ENCODE data around the gene TMEM38A. TPM values are rescaled to one million over a fixed set of nuclear protein-coding genes. Genes with fewer than 3 reads are reported as not detected.

TMEM38A gene
- total and polyA plus RNA-seq, 4 donors = 3.1 to 6.2 (median 3.9) TPM

DNA sequence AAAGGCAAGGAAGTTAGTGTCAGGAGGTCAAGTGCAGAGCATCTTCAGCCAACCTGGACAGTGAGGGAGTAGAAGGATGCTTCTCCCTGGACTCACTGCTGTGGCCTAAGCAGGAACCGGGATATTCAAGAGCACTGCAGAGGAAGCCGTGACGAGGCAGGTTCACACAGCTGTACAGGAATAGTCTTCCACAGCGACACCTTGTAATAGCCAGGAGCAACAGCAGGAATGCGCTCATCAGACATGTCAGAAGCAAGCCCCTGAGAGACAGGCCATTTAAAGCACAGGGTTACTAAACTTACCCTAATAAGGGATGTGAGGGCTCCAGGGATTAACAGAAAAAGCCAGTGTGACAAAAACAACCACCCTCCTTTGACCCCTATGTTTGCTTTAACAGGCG lies 29.5 kb upstream of the TMEM38A start:
- 88% methylated on average over 6 of the region's 6 CpGs for WGBS
- peaks cover 6 to 28% (median 20%) of the 10 kb centered on the region in 4 donors for H3K4me1 ChIP-seq (ENCODE audit: control insufficient read depth in 4 of 4, insufficient read depth in 4 of 4, low read length in 3 of 4)
- DNase-seq (ENCODE audit: low spot score) = no peak

DNA sequence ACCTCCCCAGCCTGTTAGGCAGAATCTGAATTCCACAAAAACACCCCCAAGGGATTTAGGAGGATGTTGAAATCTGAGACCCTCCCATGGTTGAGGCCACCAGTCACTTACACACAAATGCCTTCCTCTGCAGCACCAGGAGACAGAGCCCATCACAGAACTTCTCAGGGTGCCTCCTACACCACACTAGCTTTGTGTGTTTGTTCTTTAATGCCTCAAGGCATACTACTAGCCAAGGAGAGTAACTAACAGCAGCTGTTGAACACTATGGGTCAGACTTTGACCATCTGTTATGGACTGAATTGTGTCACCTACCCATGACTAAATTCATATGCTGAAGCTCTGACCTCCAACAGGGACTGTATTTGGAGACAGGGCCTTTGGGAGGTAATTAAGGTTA lies 23.4 kb upstream of the TMEM38A start:
- H3K9ac ChIP-seq (ENCODE audit: low read depth in 1 of 2, low read length in 2 of 2) = no peak overlapping the region
- no peaks in the 10 kb centered on the region for H3K27me3 ChIP-seq (ENCODE audit: control insufficient read depth in 4 of 4, insufficient read depth in 4 of 4, low read length in 3 of 4)
- H3K27ac ChIP-seq (ENCODE audit: low read depth in 1 of 2, low read length in 2 of 2) = no peak overlapping the region
- no peaks in the 10 kb centered on the region for H3K9me3 ChIP-seq (ENCODE audit: control insufficient read depth in 4 of 4, low read length in 3 of 4)
- peaks cover 0 to 8% (median under 1%) of the 10 kb centered on the region in 4 donors for H3K4me1 ChIP-seq (ENCODE audit: control insufficient read depth in 4 of 4, insufficient read depth in 4 of 4, low read length in 3 of 4)
- H3K36me3 ChIP-seq (ENCODE audit: control insufficient read depth in 4 of 4, insufficient read depth in 3 of 4, low read depth in 1 of 4, low read length in 3 of 4) = peaks cover 15 to 31% (median 22%) of the 10 kb centered on the region in 4 donors
- DNase-seq (ENCODE audit: low spot score) = no peak
- TF ChIP-seq, protein P1, sequence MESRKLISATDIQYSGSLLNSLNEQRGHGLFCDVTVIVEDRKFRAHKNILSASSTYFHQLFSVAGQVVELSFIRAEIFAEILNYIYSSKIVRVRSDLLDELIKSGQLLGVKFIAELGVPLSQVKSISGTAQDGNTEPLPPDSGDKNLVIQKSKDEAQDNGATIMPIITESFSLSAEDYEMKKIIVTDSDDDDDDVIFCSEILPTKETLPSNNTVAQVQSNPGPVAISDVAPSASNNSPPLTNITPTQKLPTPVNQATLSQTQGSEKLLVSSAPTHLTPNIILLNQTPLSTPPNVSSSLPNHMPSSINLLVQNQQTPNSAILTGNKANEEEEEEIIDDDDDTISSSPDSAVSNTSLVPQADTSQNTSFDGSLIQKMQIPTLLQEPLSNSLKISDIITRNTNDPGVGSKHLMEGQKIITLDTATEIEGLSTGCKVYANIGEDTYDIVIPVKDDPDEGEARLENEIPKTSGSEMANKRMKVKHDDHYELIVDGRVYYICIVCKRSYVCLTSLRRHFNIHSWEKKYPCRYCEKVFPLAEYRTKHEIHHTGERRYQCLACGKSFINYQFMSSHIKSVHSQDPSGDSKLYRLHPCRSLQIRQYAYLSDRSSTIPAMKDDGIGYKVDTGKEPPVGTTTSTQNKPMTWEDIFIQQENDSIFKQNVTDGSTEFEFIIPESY (IDR thresholded peaks at IDR 0.05) = no peak
- TF ChIP-seq HNF4A (conservative IDR thresholded peaks at IDR 0.05) = peak in 1 of 2 donors; percentile 19
- no peak overlapping the region for H3K4me3 ChIP-seq (ENCODE audit: low read depth in 1 of 3, low read length in 3 of 3)

More for the DNA sequence above, 29.5 kb upstream of the TMEM38A start:
- Histone ChIP-seq H3K4me3 (ENCODE audit: low read depth in 1 of 3, low read length in 3 of 3) (no peak overlapping the region), H3K9ac (ENCODE audit: low read depth in 1 of 2, low read length in 2 of 2) (no peak overlapping the region), H3K27me3 (ENCODE audit: control insufficient read depth in 4 of 4, insufficient read depth in 4 of 4, low read length in 3 of 4) (no peaks in the 10 kb centered on the region), H3K27ac (ENCODE audit: low read depth in 1 of 2, low read length in 2 of 2) (no peak overlapping the region), H3K36me3 (ENCODE audit: control insufficient read depth in 4 of 4, insufficient read depth in 3 of 4, low read depth in 1 of 4, low read length in 3 of 4) (peaks cover 5 to 15% (median 9%) of the 10 kb centered on the region in 4 donors), H3K9me3 (ENCODE audit: control insufficient read depth in 4 of 4, low read length in 3 of 4) (no peaks in the 10 kb centered on the region)
- TF ChIP-seq JUND (IDR thresholded peaks at IDR 0.05) (no peak), RAD21 (IDR thresholded peaks at IDR 0.05) (no peak), SP1 (IDR thresholded peaks at IDR 0.05) (no peak), TAF1 (conservative IDR thresholded peaks at IDR 0.05) (no peak), EGR1 (IDR thresholded peaks at IDR 0.05; ENCODE audit: low read depth in 2 of 2) (no peak), GABPA (IDR thresholded peaks at IDR 0.05 in 1 of 2, conservative IDR thresholded peaks at IDR 0.05 in 1 of 2) (no peak), FOXA2 (IDR thresholded peaks at IDR 0.05) (no peak)
- TF ChIP-seq, protein P2, sequence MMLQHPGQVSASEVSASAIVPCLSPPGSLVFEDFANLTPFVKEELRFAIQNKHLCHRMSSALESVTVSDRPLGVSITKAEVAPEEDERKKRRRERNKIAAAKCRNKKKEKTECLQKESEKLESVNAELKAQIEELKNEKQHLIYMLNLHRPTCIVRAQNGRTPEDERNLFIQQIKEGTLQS (IDR thresholded peaks at IDR 0.05) = no peak
- TF ChIP-seq, protein P1 (IDR thresholded peaks at IDR 0.05) = no peak
- TF ChIP-seq, protein P3, sequence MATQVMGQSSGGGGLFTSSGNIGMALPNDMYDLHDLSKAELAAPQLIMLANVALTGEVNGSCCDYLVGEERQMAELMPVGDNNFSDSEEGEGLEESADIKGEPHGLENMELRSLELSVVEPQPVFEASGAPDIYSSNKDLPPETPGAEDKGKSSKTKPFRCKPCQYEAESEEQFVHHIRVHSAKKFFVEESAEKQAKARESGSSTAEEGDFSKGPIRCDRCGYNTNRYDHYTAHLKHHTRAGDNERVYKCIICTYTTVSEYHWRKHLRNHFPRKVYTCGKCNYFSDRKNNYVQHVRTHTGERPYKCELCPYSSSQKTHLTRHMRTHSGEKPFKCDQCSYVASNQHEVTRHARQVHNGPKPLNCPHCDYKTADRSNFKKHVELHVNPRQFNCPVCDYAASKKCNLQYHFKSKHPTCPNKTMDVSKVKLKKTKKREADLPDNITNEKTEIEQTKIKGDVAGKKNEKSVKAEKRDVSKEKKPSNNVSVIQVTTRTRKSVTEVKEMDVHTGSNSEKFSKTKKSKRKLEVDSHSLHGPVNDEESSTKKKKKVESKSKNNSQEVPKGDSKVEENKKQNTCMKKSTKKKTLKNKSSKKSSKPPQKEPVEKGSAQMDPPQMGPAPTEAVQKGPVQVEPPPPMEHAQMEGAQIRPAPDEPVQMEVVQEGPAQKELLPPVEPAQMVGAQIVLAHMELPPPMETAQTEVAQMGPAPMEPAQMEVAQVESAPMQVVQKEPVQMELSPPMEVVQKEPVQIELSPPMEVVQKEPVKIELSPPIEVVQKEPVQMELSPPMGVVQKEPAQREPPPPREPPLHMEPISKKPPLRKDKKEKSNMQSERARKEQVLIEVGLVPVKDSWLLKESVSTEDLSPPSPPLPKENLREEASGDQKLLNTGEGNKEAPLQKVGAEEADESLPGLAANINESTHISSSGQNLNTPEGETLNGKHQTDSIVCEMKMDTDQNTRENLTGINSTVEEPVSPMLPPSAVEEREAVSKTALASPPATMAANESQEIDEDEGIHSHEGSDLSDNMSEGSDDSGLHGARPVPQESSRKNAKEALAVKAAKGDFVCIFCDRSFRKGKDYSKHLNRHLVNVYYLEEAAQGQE (IDR thresholded peaks at IDR 0.05) = no peak
- TF ChIP-seq, protein P4, sequence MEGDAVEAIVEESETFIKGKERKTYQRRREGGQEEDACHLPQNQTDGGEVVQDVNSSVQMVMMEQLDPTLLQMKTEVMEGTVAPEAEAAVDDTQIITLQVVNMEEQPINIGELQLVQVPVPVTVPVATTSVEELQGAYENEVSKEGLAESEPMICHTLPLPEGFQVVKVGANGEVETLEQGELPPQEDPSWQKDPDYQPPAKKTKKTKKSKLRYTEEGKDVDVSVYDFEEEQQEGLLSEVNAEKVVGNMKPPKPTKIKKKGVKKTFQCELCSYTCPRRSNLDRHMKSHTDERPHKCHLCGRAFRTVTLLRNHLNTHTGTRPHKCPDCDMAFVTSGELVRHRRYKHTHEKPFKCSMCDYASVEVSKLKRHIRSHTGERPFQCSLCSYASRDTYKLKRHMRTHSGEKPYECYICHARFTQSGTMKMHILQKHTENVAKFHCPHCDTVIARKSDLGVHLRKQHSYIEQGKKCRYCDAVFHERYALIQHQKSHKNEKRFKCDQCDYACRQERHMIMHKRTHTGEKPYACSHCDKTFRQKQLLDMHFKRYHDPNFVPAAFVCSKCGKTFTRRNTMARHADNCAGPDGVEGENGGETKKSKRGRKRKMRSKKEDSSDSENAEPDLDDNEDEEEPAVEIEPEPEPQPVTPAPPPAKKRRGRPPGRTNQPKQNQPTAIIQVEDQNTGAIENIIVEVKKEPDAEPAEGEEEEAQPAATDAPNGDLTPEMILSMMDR (IDR thresholded peaks at IDR 0.05; ENCODE audit: low read depth, low read length, missing input control) = no peak

Measured in liver (tissue), 9 donors.